VCaP (cell line): ENCODE data around the gene C1QB.
A peak's percentile ranks its signal among the peaks of the same experiment; 100 is the strongest.

ENCODE experiments used
- H3K27ac ChIP-seq: fragments of 450-650 bp; 2 replicates; pipeline ENCODE4 v1.5.1; 2017
- CTCF ChIP-seq: fragments of 450-650 bp; conservative IDR thresholded peaks from 2 replicates; pipeline ENCODE4 v1.5.1; 2017; ENCODE audit warnings: mild to moderate bottlenecking, moderate library complexity

The C1QB gene

GRCh38 chr1:22641906-22642636 is 11.0 kb upstream of the C1QB start:
- H3K27ac ChIP-seq = no peak overlapping the region
- TF ChIP-seq CTCF = peak; percentile 94

GRCh38 chr1:22643381-22643780 is 9.7 kb upstream of the C1QB start, which contains the start of gene C1QC:
TSS of gene C1QC (plus strand) at chr1:22643633. CDS start at chr1:22644024, 391 bp downstream.
- no peak within 1 kb of the TSS for H3K27ac ChIP-seq
- no peak for TF ChIP-seq CTCF

GRCh38 chr1:22643928-22644327 is 9.1 kb upstream of the C1QB start:
- TF ChIP-seq CTCF = no peak
- H3K27ac ChIP-seq = no peak overlapping the region

DNA sequence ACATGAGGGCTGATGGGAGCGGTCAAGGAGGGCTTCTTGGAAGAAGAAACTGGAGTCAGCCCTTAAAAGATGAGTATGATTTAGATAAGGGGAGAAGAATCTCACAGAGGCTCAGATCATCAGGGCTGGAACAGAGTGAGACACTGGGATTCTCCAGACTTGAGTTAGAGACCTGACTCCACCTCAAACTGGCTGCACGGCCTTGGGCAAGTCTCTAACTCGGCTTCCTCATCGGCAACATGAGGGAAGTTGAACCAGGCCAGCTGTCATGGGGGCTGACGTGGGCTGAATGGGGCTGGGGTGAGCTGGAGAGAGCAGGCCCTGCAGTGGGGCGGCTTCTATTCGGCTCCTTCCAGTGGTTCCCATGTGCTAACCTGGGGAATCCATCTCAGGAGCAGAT is 7.1 kb upstream of the C1QB start:
- H3K27ac ChIP-seq = no peak overlapping the region
- TF ChIP-seq CTCF = no peak

DNA sequence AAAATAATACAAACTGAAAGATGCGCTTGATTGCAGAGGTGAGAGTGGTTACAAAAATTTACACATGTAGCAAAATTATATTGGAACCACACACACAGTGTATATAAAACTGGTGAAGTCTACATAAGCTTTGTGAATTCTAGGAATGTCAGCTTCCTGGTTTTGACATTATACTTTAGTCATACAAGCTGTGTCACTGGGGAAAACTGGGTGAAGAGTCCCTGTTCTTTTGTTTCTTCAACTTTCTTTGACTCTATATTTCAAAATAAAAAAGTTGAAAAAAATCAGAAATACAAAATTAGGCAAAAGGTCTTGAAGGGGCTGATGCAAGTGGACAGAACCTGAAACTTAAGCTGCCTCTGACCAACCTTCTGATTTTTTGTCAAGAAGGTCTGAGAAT is 6.7 kb upstream of the C1QB start:
- TF ChIP-seq CTCF = no peak
- H3K27ac ChIP-seq = no peak overlapping the region

- H3K27ac ChIP-seq = no peak overlapping the region
- no peak for TF ChIP-seq CTCF
Measured at GRCh38 chr1:22650089-22650693, 2.8 kb upstream of the C1QB start.

GRCh38 chr1:22651941-22652856 is 837 bp upstream of the C1QB start:
- no peak overlapping the region for H3K27ac ChIP-seq
- no peak for TF ChIP-seq CTCF
